DMS114 treated with DMSO at 0.1 percent for 48 hours (cell line): Measurements from ENCODE around the gene KLF1.
"Not testable (repeated sequence)": the region's sequence is repeated elsewhere in the genome, so short reads cannot be mapped to it uniquely, and the experiment has no call there.

Source experiments
- DNase-seq: peaks from one replicate; lab custom pipeline; 2025; ENCODE audit not compliant: unreplicated experiment; lab: John Stamatoyannopoulos, UW

KLF1 gene

DNA sequence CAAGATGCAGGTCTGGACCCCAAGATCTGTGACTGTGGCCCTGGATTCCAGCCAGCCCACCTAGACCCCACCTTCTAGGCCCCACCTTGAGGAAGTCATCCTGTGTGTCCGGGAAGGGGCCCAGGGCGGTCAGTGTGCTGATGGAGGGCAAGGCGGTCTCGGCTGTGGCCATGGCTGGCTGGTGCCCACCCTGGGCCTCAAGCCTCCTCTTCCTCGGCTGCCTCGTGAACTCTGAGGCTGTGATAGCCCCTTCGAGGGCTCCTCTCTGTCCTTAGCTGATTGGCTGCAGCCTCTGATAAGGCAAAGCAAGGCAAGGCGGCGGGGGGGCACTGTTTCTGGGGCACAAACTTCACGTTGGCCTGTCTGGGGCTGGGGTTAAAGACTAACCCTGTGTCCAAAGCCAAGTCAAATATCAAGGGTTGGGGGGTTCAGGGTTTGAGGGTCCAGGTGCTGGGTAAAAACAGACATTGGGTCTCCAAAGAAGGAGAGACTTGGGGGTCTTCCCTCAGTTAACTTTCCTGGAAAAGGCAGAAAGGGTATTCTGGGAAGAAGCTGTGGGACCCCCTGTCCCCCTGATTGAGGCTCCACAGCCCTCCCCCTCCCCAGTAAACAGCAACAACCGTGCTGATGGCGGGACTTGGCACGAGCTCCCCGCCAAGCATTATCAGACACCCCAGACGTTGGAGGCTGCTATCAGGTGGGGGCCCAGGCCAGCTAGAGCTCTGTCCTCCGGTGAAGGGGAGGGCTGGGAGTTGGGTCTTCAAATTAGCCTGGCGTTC is at the start of gene KLF1:
TSS of gene KLF1 (minus strand) at position 233 of the 779 bp plus-strand sequence. CDS start at position 172, 61 bp downstream.
- no peak for DNase-seq

DNA sequence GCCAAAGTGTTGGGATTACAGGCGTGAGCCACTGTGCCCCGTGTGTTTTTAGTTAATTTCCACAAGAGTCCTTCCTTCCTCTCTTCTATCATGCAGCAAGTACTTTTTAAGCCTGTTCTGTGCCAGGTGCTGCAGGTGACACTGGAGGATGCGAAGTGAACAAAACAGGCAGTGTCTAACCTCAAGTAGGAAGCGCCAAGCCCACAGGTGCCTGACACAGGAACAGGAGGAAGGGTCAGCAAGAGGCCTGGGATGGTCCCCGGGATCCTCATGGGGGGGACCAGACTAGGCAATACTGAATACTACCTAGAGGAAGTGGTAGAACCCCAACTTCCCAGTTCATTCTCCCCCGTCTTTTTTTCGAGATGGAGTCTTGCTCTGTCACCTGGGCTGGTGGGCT is 49.6 kb upstream of the KLF1 start:
- DNase-seq: no peak

GRCh38 chr19:12935071-12935470 is 48.1 kb upstream of the KLF1 start:
- no peak for DNase-seq

DNA sequence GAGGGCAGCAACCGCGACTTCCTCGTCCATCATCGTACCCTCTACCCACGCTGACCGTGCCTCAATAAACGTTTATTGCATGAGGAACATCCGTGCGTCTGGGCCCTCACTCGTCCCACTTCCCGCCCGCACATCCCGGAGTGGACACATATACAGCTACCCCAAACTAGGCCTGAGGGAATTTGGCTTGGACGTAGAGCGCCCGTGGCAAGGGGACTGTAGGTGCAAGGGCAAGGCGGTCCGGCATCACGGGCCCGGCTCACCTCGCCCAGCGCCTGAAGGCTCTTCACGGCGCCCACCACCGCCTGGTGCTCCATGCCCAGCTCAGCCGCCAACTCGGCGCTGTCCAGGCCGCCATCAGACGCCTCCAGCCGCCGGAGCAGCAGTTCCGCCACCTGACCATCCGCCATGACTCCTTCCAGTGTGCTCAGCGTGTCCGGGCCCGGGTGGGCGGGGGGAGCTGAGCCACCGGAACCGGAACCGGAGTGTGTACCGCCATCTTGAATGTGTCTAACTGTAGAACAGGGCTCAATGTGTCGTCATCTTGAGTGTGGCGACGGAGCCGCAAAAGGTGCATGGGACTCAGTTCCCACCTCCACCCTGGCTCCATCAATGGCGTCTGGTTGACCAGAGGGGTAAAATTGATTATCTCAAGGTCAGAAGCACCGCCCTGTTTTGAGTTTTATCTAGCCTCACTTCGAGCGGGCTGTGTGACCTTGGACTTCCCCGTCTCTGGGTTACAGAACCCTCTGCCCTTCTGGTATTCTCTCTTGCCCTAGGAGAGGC is 46.5 kb upstream of the KLF1 start, which contains the start of gene FARSA:
TSS of gene FARSA (minus strand) at position 425 of the 786 bp plus-strand sequence. CDS start at position 410, 15 bp downstream.
- peak; percentile 62 for DNase-seq

- no peak for DNase-seq
Observed at GRCh38 chr19:12932392-12933286, 45.6 kb upstream of the KLF1 start.

DNA sequence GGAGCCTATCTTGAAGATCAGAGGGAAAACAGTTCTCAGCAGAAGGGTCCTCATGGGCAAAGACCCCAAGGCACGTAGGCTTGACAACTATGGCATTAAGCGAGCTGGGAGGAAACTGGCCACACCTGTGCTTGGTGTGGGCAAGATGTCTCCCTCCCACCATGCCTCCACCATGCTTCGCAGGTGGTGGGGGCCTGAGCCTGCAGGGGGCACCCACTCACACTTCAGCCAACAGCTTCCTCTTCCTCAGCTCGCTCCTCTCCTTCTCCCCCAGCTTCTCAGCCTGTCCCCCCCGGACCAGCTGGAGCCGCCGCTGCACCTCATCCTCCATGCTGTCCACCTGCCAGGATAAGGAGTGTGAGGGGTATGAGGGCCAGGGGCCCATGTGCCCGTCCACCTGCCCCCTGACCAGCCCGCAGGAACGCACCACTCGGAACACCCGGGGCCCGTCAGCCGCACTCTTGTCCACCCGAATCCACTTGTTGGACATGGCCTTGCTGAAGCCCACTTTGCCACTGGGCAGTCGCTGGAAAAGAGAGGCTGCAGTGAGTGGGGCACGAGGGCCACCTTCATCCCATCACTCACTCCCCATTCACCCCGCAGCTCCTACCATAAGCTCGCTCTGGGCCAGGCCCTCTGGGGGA is 43.1 kb upstream of the KLF1 start:
- DNase-seq: no peak

DNA sequence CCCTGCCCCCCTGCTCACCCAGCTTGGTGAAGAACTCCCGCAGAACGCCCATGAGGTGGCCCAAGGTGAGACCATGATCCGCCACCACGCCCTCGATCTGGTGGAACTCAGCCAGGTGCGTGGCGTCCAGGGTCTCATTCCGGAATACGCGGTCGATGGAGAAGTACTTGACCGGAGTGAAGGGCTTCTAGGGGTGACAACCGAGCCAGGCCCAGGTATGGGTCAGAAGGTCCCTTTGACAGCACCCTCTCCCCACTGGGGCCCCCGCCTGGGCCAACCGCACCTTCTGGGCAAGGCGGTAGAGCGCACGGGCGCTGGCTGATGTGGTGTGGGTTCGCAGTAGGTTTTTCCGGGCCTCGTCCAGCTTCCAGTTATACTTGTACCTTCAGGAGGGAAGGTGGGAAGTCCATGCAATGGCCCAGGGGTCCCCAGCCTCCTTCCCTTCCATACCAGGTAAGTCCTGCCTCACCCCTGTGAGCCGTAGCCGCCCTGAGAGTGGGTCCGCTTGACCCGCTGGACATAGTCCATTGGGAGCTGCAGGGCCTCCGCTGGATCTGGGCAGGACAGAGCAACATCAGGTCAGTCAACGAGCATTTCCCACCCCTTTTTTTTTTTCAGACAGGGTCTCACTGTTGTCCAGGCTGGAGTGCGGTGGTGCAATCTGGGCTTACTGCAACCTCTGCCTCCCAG is 37.8 kb upstream of the KLF1 start:
- DNase-seq: no peak

DNA sequence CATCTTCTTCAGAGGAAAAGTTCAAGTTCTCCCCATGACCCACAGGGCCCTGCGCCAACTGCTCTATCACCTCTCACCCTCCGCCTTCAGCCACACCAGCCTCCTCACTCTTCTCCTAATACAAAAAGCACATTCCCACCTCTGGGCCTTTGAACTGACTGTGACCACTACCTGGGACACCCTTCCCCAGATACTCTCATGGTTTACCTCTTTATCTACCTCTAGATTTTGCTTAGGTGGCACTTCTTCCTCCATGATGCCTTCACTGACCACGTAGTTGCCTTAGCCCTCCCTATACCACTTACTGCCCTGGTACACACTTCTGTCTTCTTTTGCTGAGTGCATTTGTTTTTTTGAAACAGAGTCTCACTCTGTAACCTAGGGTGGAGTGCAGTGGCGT is 36.0 kb upstream of the KLF1 start:
- no peak for DNase-seq

- DNase-seq: no peak
Observed at GRCh38 chr19:12921047-12921446, 34.0 kb upstream of the KLF1 start.

DNA sequence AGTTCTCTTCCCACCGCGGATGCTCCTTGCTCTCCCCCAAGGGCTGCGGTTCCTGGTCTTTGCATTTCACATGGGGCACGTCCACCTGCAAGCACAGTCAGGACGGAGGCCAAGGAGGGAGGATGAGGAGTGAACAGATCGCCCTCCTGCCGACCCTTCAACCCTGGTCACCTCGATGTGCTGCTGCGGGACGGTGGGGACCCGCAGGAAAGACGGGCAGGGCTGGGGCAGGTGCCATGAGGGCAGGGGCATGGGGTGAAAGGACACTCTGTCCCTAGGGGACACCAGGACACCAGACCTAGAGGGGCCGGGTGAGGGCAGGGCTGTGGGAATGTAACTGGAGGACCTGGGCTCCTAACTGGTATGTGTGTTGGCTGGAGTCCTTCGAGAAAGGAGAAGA is 31.3 kb upstream of the KLF1 start:
- DNase-seq: no peak

GRCh38 chr19:12915860-12916259 is 28.9 kb upstream of the KLF1 start:
- DNase-seq: not testable (repeated sequence)

GRCh38 chr19:12913851-12914690 is 27.1 kb upstream of the KLF1 start:
- no peak for DNase-seq

GRCh38 chr19:12913011-12913561 is 26.1 kb upstream of the KLF1 start:
- DNase-seq: no peak

GRCh38 chr19:12912571-12912970 is 25.6 kb upstream of the KLF1 start:
- DNase-seq: no peak

- no peak for DNase-seq
Observed at GRCh38 chr19:12907166-12907565, 20.2 kb upstream of the KLF1 start.

DNA sequence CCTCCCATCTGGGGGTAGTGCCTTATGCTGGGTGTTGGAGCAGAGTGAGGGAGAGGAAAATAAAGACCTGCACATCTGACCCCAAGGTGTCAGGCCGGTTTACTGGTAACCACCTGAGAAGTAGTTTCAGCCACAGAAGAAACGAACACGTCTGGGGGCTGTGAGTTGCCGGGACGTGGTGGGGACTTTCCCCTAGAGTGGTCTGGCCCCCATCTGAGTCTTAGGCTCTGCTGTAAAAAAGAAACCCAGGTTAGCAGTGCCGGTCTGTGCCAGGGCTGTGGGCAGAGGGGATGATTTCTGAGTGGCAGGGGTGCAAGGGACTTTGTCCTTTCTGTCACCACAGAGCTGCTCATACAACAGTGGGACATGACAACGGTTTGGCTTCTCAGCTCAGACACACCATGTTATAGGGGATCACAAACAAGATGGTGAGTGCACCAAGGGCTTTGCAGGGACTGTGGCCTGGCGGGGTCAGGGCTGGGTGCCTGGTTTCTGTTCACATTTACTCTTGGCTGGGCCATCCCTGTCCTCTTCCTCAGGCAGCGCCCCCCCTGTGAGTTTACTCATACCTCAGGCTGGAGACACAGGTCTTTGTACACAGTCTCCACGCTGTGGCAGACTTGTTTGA is 13.0 kb upstream of the KLF1 start:
- no peak for DNase-seq

GRCh38 chr19:12896460-12896859 is 9.5 kb upstream of the KLF1 start:
- DNase-seq: no peak

GRCh38 chr19:12893582-12893981 is 6.6 kb upstream of the KLF1 start:
- DNase-seq: no peak
